Measurements from ENCODE around the gene AGPAT1.

The AGPAT1 gene

GRCh38 chr6:32178547-32179440 is 2.9 kb upstream of the AGPAT1 start:
- Histone ChIP-seq H3K9me3 (no peaks in the 10 kb centered on the region), H3K36me3 (no peaks in the 10 kb centered on the region), H3K4me3 (ENCODE audit: low read depth, low read length) (peak overlapping the region; percentile 96), H3K4me1 (no peaks in the 10 kb centered on the region), H3K27me3 (no peaks in the 10 kb centered on the region)
- no peak for DNase-seq
- no peak for TF ChIP-seq CTCF (IDR thresholded peaks at IDR 0.05; ENCODE audit: low read depth, low read length)

- H3K36me3 ChIP-seq = no peaks in the 10 kb centered on the region
- H3K27me3 ChIP-seq = no peaks in the 10 kb centered on the region
- no peak for TF ChIP-seq CTCF (IDR thresholded peaks at IDR 0.05; ENCODE audit: low read depth, low read length)
- H3K9me3 ChIP-seq = no peaks in the 10 kb centered on the region
- H3K4me3 ChIP-seq (ENCODE audit: low read depth, low read length) = peak within 1 kb of the TSS; percentile 96
- DNase-seq = peak; percentile 97
- no peaks in the 10 kb centered on the region for H3K4me1 ChIP-seq
Observed at GRCh38 chr6:32177788-32178546, 2.1 kb upstream of the AGPAT1 start, which contains the start of gene RNF5. Gene RNF5, plus strand, starts transcription at chr6:32178405. Its CDS starts 107 bp downstream, at chr6:32178512.

GRCh38 chr6:32177183-32177787 is 1.4 kb upstream of the AGPAT1 start:
- DNase-seq = peak; percentile 69
- no peaks in the 10 kb centered on the region for H3K36me3 ChIP-seq
- no peaks in the 10 kb centered on the region for H3K4me1 ChIP-seq
- H3K9me3 ChIP-seq = no peaks in the 10 kb centered on the region
- H3K27me3 ChIP-seq = no peaks in the 10 kb centered on the region
- peak overlapping the region; percentile 96 for H3K4me3 ChIP-seq (ENCODE audit: low read depth, low read length)
- TF ChIP-seq CTCF (IDR thresholded peaks at IDR 0.05; ENCODE audit: low read depth, low read length) = no peak

DNA sequence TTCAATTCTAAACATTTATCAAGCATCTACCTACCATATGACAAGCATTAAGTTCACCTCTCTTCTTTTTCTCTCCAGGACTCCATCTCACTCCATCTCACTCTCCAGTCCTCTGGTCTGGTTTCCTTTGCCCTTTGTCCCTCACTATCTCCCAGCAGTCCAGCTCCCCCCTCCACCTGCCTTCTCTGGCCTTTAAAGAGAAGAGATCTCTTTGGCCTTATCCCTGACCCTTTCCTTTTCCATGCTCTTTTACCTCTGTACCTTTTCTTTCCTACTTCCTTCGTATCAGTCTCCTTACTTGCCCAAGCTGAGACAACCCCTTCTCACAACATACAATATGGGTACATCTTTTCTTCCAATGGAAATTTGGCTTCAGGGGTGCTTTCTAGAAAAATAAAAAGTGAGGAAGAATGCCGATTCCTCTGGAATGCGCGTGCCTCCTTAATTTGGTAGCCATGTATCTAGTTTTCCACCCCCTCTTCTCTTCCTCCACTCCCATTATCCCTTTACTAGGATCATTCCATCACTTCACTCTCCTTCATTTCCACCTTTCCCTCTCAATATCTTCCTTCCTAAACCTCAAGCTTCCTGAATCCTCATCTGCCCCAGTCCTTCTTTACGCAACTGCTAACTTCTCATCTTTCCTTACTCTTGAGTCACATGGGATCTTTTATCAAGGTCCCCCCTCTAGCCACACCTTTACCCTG is 745 bp upstream of the AGPAT1 start:
- H3K36me3 ChIP-seq = no peaks in the 10 kb centered on the region
- no peaks in the 10 kb centered on the region for H3K4me1 ChIP-seq
- no peaks in the 10 kb centered on the region for H3K27me3 ChIP-seq
- DNase-seq = no peak
- no peak for TF ChIP-seq CTCF (IDR thresholded peaks at IDR 0.05; ENCODE audit: low read depth, low read length)
- H3K4me3 ChIP-seq (ENCODE audit: low read depth, low read length) = peak overlapping the region; percentile 96
- no peaks in the 10 kb centered on the region for H3K9me3 ChIP-seq

- peak overlapping the region; percentile 96 for H3K4me3 ChIP-seq (ENCODE audit: low read depth, low read length)
- no peaks in the 10 kb centered on the region for H3K4me1 ChIP-seq
- no peaks in the 10 kb centered on the region for H3K27me3 ChIP-seq
- no peaks in the 10 kb centered on the region for H3K9me3 ChIP-seq
- DNase-seq = no peak
- peaks cover 8% of the 10 kb centered on the region for H3K36me3 ChIP-seq
- TF ChIP-seq CTCF (IDR thresholded peaks at IDR 0.05; ENCODE audit: low read depth, low read length) = no peak
Observed at GRCh38 chr6:32175322-32175710, 568 bp downstream of the AGPAT1 start.

Data from BE2C (cell line).